CD14-positive monocyte (primary cell): ENCODE results near the gene ITGA11. TPM values are rescaled to one million over a fixed set of nuclear protein-coding genes. Genes with fewer than 3 reads are reported as not detected.

Experiments
- DNase-seq, 3 donors: peaks; one replicate each; pipeline ENCODE4 v3.0.0-alpha.2; 2011 to 2022
- H2AFZ ChIP-seq: 2 replicates; pipeline ENCODE4 v1.6.0; 2012; ENCODE audit warnings: mild to moderate bottlenecking, low read depth, low read length, inconsistent platforms; ENCODE audit not compliant: insufficient read depth, poor library complexity, severe bottlenecking
- H3K27ac ChIP-seq, 2 donors: 1 replicate in 1 of 2; 2 replicates in 1 of 2; pipeline ENCODE4 v1.5.1; 2012 to 2013; ENCODE audit warnings: low read length in 2 of 2, control low read depth in 1 of 2, inconsistent platforms in 1 of 2, low read depth in 1 of 2, mild to moderate bottlenecking in 1 of 2
- H3K27me3 ChIP-seq, 2 donors: one replicate each; pipeline versions ENCODE4 v1.6.0 to v1.6.1; 2011 to 2013; ENCODE audit warnings: low read length in 2 of 2; ENCODE audit not compliant: control insufficient read depth in 2 of 2, insufficient read depth in 2 of 2
- H3K36me3 ChIP-seq, 2 donors: replicated peaks in 1 of 2; 1 replicate in 1 of 2; 2 replicates in 1 of 2; pipeline versions ENCODE4 v1.5.1 to v1.6.1; 2012 to 2013; ENCODE audit warnings: low read length in 2 of 2, control low read depth in 1 of 2, inconsistent platforms in 1 of 2, mild to moderate bottlenecking in 1 of 2; ENCODE audit not compliant: insufficient read depth in 2 of 2, control insufficient read depth in 1 of 2
- H3K4me1 ChIP-seq, 2 donors: 1 replicate in 1 of 2; 2 replicates in 1 of 2; pipeline versions ENCODE4 v1.5.1 to v1.6.1; 2012 to 2013; ENCODE audit warnings: low read length in 2 of 2, control low read depth in 1 of 2, inconsistent platforms in 1 of 2, mild to moderate bottlenecking in 1 of 2, moderate library complexity in 1 of 2; ENCODE audit not compliant: insufficient read depth in 2 of 2, control insufficient read depth in 1 of 2
- H3K4me2 ChIP-seq: replicated peaks from 2 replicates; pipeline ENCODE3; 2012; ENCODE audit warnings: low read length, moderate library complexity, mild to moderate bottlenecking; ENCODE audit not compliant: poor library complexity, severe bottlenecking; ENCODE audit errors: extremely low read depth
- H3K4me3 ChIP-seq, 3 experiments: fragments of 200-600 bp in 1 of 3; sonication (generic) in 1 of 3; replicated peaks in 1 of 3; 1 replicate in 2 of 3; 2 replicates in 1 of 3; pipeline ENCODE4 v1.5.1; 2011 to 2013; ENCODE audit warnings: low read length in 3 of 3, mild to moderate bottlenecking in 3 of 3, control low read depth in 2 of 3, low read depth in 2 of 3, inconsistent platforms in 1 of 3, moderate library complexity in 1 of 3
- H3K79me2 ChIP-seq: 2 replicates; pipeline ENCODE4 v1.6.0; 2012; ENCODE audit warnings: mild to moderate bottlenecking, control low read depth, inconsistent platforms, low read length, moderate library complexity; ENCODE audit not compliant: insufficient read depth
- H3K9ac ChIP-seq: 2 replicates; pipeline ENCODE4 v1.6.0; 2017; ENCODE audit warnings: low read length, mild to moderate bottlenecking; ENCODE audit not compliant: insufficient read depth, poor library complexity, severe bottlenecking
- H3K9me3 ChIP-seq, 2 donors: replicated peaks in 1 of 2; 1 replicate in 1 of 2; 2 replicates in 1 of 2; pipeline versions ENCODE4 v1.5.1 to v1.6.1; 2012 to 2013; ENCODE audit warnings: low read length in 2 of 2, control low read depth in 1 of 2; ENCODE audit not compliant: control insufficient read depth in 1 of 2, insufficient read depth in 1 of 2
- H4K20me1 ChIP-seq: 2 replicates; pipeline ENCODE4 v1.6.0; 2012; ENCODE audit warnings: mild to moderate bottlenecking, low read length, control low read depth, moderate library complexity; ENCODE audit not compliant: insufficient read depth
- H3K27ac Mint-ChIP-seq, 7 donors: one replicate each; pipeline ENCODE4 v1.8.0; 2020; ENCODE audit warnings: mild to moderate bottlenecking in 7 of 7, mixed read lengths in 7 of 7, moderate library complexity in 6 of 7, inconsistent platforms in 2 of 7
- H3K27me3 Mint-ChIP-seq, 3 donors: one replicate each; pipeline ENCODE4 v1.8.0; 2021 to 2022; ENCODE audit warnings: low read depth in 3 of 3, mild to moderate bottlenecking in 3 of 3, mixed read lengths in 3 of 3, moderate library complexity in 3 of 3, inconsistent platforms in 1 of 3
- H3K36me3 Mint-ChIP-seq, 2 donors: one replicate each; pipeline ENCODE4 v1.8.0; 2020; ENCODE audit warnings: mixed read lengths in 2 of 2, inconsistent platforms in 1 of 2, mild to moderate bottlenecking in 1 of 2
- H3K4me1 Mint-ChIP-seq: one replicate; pipeline ENCODE4 v1.8.0; 2020; ENCODE audit warnings: mild to moderate bottlenecking, mixed read lengths
- H3K4me3 Mint-ChIP-seq, 2 donors: one replicate each; pipeline ENCODE4 v1.8.0; 2020; ENCODE audit warnings: mild to moderate bottlenecking in 2 of 2, mixed read lengths in 2 of 2, moderate library complexity in 1 of 2
- H3K9me3 Mint-ChIP-seq, 7 donors: one replicate each; pipeline ENCODE4 v1.8.0; 2020 to 2022; ENCODE audit warnings: mixed read lengths in 7 of 7, mild to moderate bottlenecking in 6 of 7, moderate library complexity in 6 of 7, inconsistent platforms in 2 of 7
- WGBS: methylation state at CpG from one replicate; pipeline ENCODE4 v1.1.5; 2013; ENCODE audit warnings: missing lambda C conversion rate; ENCODE audit not compliant: insufficient coverage; 5-methylcytosine and 5-hydroxymethylcytosine counted together
- intact Hi-C, 2 donors: fragments of 100-400 bp; cut with micrococcal nuclease; formaldehyde crosslinking; loops; one replicate each; pipeline versions ENCODE4 v1.15.0 to v1.15.1; 2023
- polyA plus RNA-seq, 3 donors: library from polyadenylated mRNA; depleted of rRNA in 1 of 3; unstranded in 2 of 3; stranded (reverse) in 1 of 3; fragments of 300-500 nt in 2 of 3; fragments of >200 nt in 1 of 3; fragmentation: Illumina TruSeq in 2 of 3; gene quantifications; 1 replicate in 2 of 3; 2 replicates in 1 of 3; pipeline ENCODE4 v1.2.3, GENCODE V29; 2012 to 2021
- TF ChIP-seq, protein P1 (sequence below): fragments of 200-600 bp; IDR thresholded peaks from one replicate; pipeline ENCODE4 v1.8.0; 2022; ENCODE audit warnings: antibody characterized with exemption, mild to moderate bottlenecking

The ITGA11 gene
- polyA plus RNA-seq, 3 donors = under 0.01 to 0.01 TPM; not detected in 1

DNA sequence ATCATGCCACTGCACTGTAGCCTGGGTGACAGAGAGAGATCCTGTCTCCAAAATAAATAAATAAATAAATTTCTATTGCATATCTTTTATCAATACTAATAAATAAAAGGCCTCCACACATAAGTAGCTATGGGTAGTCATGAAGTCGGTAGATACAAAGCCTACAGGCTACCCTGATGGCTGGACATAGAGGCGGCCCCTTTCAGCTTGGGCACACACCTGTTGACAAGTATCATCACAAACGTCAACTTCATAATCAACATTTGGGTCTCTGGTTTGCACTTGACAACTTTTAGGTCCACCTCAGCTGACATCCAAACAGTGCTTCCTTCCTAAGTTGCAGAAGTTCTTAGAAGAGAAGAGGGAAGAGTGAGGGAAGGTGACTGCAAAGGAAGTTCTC lies 53.4 kb downstream of the ITGA11 start:
- Mint-ChIP-seq H3K4me3 (no peak overlapping the region), H3K27ac (no peak overlapping the region), H3K9me3 (peaks cover 0 to 3% (median 0%) of the 10 kb centered on the region in 7 donors), H3K4me1 (peaks cover 4% of the 10 kb centered on the region), H3K36me3 (no peaks in the 10 kb centered on the region), H3K27me3 (peaks cover 2 to 4% (median 2%) of the 10 kb centered on the region in 3 donors)
- H3K79me2 ChIP-seq = no peaks in the 10 kb centered on the region
- H3K9me3 ChIP-seq = no peaks in the 10 kb centered on the region
- H3K4me3 ChIP-seq = no peak overlapping the region
- H3K4me1 ChIP-seq = no peaks in the 10 kb centered on the region
- no peak overlapping the region for H3K9ac ChIP-seq
- no peak for DNase-seq
- no peaks in the 10 kb centered on the region for H4K20me1 ChIP-seq
- no peak overlapping the region for H3K27ac ChIP-seq
- 100% methylated on average over 1 of the region's 3 CpGs for WGBS
- H3K4me2 ChIP-seq = no peak overlapping the region
- no peaks in the 10 kb centered on the region for H3K36me3 ChIP-seq
- H2AFZ ChIP-seq = no peak overlapping the region
- H3K27me3 ChIP-seq = no peaks in the 10 kb centered on the region
- TF ChIP-seq, protein P1, sequence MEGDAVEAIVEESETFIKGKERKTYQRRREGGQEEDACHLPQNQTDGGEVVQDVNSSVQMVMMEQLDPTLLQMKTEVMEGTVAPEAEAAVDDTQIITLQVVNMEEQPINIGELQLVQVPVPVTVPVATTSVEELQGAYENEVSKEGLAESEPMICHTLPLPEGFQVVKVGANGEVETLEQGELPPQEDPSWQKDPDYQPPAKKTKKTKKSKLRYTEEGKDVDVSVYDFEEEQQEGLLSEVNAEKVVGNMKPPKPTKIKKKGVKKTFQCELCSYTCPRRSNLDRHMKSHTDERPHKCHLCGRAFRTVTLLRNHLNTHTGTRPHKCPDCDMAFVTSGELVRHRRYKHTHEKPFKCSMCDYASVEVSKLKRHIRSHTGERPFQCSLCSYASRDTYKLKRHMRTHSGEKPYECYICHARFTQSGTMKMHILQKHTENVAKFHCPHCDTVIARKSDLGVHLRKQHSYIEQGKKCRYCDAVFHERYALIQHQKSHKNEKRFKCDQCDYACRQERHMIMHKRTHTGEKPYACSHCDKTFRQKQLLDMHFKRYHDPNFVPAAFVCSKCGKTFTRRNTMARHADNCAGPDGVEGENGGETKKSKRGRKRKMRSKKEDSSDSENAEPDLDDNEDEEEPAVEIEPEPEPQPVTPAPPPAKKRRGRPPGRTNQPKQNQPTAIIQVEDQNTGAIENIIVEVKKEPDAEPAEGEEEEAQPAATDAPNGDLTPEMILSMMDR = no peak
- intact Hi-C loops = no loop called here

DNA sequence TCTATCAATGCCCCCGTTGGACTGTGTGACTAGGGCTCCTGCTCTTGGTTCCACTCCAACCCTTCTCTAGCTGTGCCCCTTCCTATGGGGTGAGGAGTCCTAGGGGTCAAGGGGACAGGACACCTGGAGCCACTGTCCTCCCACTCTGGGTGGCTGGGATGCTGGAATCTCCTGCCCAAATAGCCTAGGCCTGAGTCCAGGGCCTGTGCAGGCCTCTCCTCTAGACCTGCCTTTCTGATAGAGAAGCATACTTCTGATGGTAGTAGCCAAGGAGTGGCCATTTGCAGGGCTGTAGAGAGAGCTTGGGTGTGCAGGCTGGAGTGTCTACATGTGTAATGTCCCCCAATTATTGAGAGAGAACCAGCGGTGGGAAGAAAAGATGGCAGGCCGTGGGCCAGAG lies 54.2 kb downstream of the ITGA11 start:
- Mint-ChIP-seq H3K4me3 (no peak overlapping the region), H3K9me3 (no peaks in the 10 kb centered on the region), H3K27ac (no peak overlapping the region), H3K4me1 (peaks cover 4% of the 10 kb centered on the region), H3K27me3 (peaks cover 0 to 4% (median 2%) of the 10 kb centered on the region in 3 donors), H3K36me3 (no peaks in the 10 kb centered on the region)
- DNase-seq = no peak
- H3K27me3 ChIP-seq = no peaks in the 10 kb centered on the region
- 100% methylated on average over 2 of the region's 3 CpGs for WGBS
- no peak overlapping the region for H3K27ac ChIP-seq
- H3K9me3 ChIP-seq = no peaks in the 10 kb centered on the region
- no peaks in the 10 kb centered on the region for H3K36me3 ChIP-seq
- no peaks in the 10 kb centered on the region for H3K79me2 ChIP-seq
- H3K4me1 ChIP-seq = no peaks in the 10 kb centered on the region
- H3K4me3 ChIP-seq = no peak overlapping the region
- no peak overlapping the region for H2AFZ ChIP-seq
- TF ChIP-seq, protein P1 = no peak
- H4K20me1 ChIP-seq = no peaks in the 10 kb centered on the region
- intact Hi-C loops = no loop called here
- H3K9ac ChIP-seq = no peak overlapping the region
- no peak overlapping the region for H3K4me2 ChIP-seq
